H1 (cell line): ENCODE data around the gene KPNA4.

Source experiments
- ATF2 ChIP-seq: IDR thresholded peaks from 2 replicates; pipeline ENCODE4 v1.6.1; 2012; ENCODE audit warnings: low read length, inconsistent platforms
- JUND ChIP-seq: IDR thresholded peaks from 2 replicates; pipeline ENCODE4 v1.6.1; 2011; ENCODE audit warnings: mild to moderate bottlenecking, improper control_type of control experiment, low read length
- POLR2A ChIP-seq, 2 experiments: IDR thresholded peaks; 1 replicate in 1 of 2; 2 replicates in 1 of 2; pipeline ENCODE4 v1.6.1; 2011; ENCODE audit warnings: low read depth in 2 of 2, low read length in 2 of 2, mild to moderate bottlenecking in 2 of 2; ENCODE audit errors: control extremely low read depth in 1 of 2
- SUZ12 ChIP-seq: fragments of 200-600 bp; sonication (generic); IDR thresholded peaks from 2 replicates; pipeline ENCODE4 v1.6.1; 2012; ENCODE audit warnings: mild to moderate bottlenecking, inconsistent platforms, low read length, moderate library complexity, mixed read lengths
- USF2 ChIP-seq: IDR thresholded peaks from 2 replicates; pipeline ENCODE4 v1.6.1; 2011; ENCODE audit warnings: low read length, improper control_type of control experiment
- YY1 ChIP-seq: IDR thresholded peaks from 2 replicates; pipeline ENCODE4 v1.6.1; 2011; ENCODE audit warnings: low read depth, mild to moderate bottlenecking, low read length
- TF ChIP-seq, protein P1 (sequence below), 3 experiments: IDR thresholded peaks; 1 replicate in 2 of 3; 2 replicates in 1 of 3; pipeline versions ENCODE4 v1.5.1 to v1.6.1; 2011; ENCODE audit warnings: low read length in 3 of 3, mild to moderate bottlenecking in 3 of 3, inconsistent platforms in 2 of 3, low read depth in 1 of 3, moderate library complexity in 1 of 3; ENCODE audit not compliant: insufficient read depth in 1 of 3; ENCODE audit errors: control extremely low read depth in 1 of 3

DNA sequence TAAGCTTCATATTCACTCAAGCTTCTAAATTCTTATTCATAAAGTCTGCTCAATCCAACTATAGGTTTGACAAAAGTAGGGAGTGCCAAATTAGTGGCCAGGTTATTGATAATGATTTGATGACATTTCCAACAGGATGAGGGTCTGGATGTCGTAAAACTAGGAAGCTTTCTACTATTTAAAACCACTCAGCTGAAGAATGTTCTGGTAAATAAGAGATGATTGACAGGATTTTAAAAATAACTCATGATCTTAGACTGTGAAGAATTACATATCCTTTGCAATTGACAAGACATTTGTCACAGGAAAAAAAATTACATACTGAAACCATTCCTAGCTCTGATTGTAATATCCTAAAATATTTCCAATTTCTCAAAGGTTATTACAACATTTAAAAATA lies 100.4 kb downstream of the KPNA4 start:
- TF ChIP-seq POLR2A (IDR thresholded peaks at IDR 0.05; ENCODE audit: control extremely low read depth in 1 of 2, low read depth in 2 of 2, low read length in 2 of 2) (no peak), JUND (no peak), YY1 (no peak), SUZ12 (no peak), USF2 (no peak), ATF2 (no peak)
- TF ChIP-seq, protein P1, sequence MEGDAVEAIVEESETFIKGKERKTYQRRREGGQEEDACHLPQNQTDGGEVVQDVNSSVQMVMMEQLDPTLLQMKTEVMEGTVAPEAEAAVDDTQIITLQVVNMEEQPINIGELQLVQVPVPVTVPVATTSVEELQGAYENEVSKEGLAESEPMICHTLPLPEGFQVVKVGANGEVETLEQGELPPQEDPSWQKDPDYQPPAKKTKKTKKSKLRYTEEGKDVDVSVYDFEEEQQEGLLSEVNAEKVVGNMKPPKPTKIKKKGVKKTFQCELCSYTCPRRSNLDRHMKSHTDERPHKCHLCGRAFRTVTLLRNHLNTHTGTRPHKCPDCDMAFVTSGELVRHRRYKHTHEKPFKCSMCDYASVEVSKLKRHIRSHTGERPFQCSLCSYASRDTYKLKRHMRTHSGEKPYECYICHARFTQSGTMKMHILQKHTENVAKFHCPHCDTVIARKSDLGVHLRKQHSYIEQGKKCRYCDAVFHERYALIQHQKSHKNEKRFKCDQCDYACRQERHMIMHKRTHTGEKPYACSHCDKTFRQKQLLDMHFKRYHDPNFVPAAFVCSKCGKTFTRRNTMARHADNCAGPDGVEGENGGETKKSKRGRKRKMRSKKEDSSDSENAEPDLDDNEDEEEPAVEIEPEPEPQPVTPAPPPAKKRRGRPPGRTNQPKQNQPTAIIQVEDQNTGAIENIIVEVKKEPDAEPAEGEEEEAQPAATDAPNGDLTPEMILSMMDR (IDR thresholded peaks at IDR 0.05; ENCODE audit: control extremely low read depth in 1 of 3, insufficient read depth in 1 of 3, low read depth in 1 of 3, low read length in 3 of 3) = no peak
